Astrocyte (in vitro differentiated cells and primary cell): Measurements from ENCODE around the gene LARGE1. TPM values are rescaled to one million over a fixed set of nuclear protein-coding genes. Genes with fewer than 3 reads are reported as not detected.

ENCODE experiments used
- DNase-seq: peaks from one replicate; pipeline ENCODE4 v3.0.0-alpha.2; 2010; ENCODE audit warnings: low read depth
- FAIRE-seq: peaks from 2 replicates; lab custom pipeline; 2011; peaks lifted over from hg19 to GRCh38; lab: Jason Lieb, UNC
- H2AFZ ChIP-seq: 2 replicates; pipeline ENCODE4 v1.6.0; 2012; ENCODE audit warnings: low read depth, low read length, inconsistent platforms
- H3K27ac ChIP-seq: 2 replicates; pipeline ENCODE4 v1.5.1; 2011; ENCODE audit warnings: low read depth, low read length, inconsistent platforms
- H3K27me3 ChIP-seq: 2 replicates; pipeline ENCODE4 v1.6.0; 2011; ENCODE audit warnings: low read length, inconsistent platforms; ENCODE audit not compliant: insufficient read depth
- H3K36me3 ChIP-seq: 2 replicates; pipeline ENCODE4 v1.5.1; 2011; ENCODE audit warnings: low read length, inconsistent platforms; ENCODE audit not compliant: insufficient read depth
- H3K4me1 ChIP-seq: 2 replicates; pipeline ENCODE4 v1.5.1; 2011; ENCODE audit warnings: low read length, inconsistent platforms; ENCODE audit not compliant: insufficient read depth
- H3K4me2 ChIP-seq: 2 replicates; pipeline ENCODE4 v1.6.0; 2012; ENCODE audit warnings: low read length, inconsistent platforms
- H3K4me3 ChIP-seq: 2 replicates; pipeline ENCODE4 v1.5.1; 2011; ENCODE audit warnings: low read depth, mild to moderate bottlenecking, low read length, inconsistent platforms; ENCODE audit not compliant: insufficient read depth
- H3K79me2 ChIP-seq: 2 replicates; pipeline ENCODE4 v1.6.0; 2012; ENCODE audit warnings: mild to moderate bottlenecking, low read length, inconsistent platforms; ENCODE audit not compliant: insufficient read depth
- H3K9ac ChIP-seq: 2 replicates; pipeline ENCODE4 v1.6.0; 2012; ENCODE audit warnings: mild to moderate bottlenecking, low read length, inconsistent platforms
- H3K9me3 ChIP-seq: 2 replicates; pipeline ENCODE4 v1.5.1; 2012; ENCODE audit warnings: low read depth, mild to moderate bottlenecking, low read length, inconsistent platforms; ENCODE audit not compliant: insufficient read depth
- H4K20me1 ChIP-seq: 2 replicates; pipeline ENCODE4 v1.6.0; 2012; ENCODE audit warnings: low read length, inconsistent platforms; ENCODE audit not compliant: insufficient read depth
- H3K27ac Mint-ChIP-seq: one replicate; pipeline ENCODE4 v1.8.0; 2021; ENCODE audit warnings: mild to moderate bottlenecking, mixed read lengths; ENCODE audit not compliant: unreplicated experiment
- H3K27me3 Mint-ChIP-seq: one replicate; pipeline ENCODE4 v1.8.0; 2021; ENCODE audit warnings: low read depth, mixed read lengths; ENCODE audit not compliant: unreplicated experiment
- H3K36me3 Mint-ChIP-seq: one replicate; pipeline ENCODE4 v1.8.0; 2021; ENCODE audit warnings: low read depth, mixed read lengths; ENCODE audit not compliant: unreplicated experiment
- H3K4me1 Mint-ChIP-seq: one replicate; pipeline ENCODE4 v1.8.0; 2021; ENCODE audit warnings: low read depth, mixed read lengths; ENCODE audit not compliant: unreplicated experiment
- H3K4me3 Mint-ChIP-seq: one replicate; pipeline ENCODE4 v1.8.0; 2021; ENCODE audit warnings: mild to moderate bottlenecking, moderate library complexity, mixed read lengths; ENCODE audit not compliant: unreplicated experiment
- H3K9me3 Mint-ChIP-seq: one replicate; pipeline ENCODE4 v1.8.0; 2021; ENCODE audit warnings: mild to moderate bottlenecking, mixed read lengths; ENCODE audit not compliant: unreplicated experiment
- EZH2 ChIP-seq: IDR thresholded peaks from 2 replicates; pipeline ENCODE4 v1.6.1; 2012; ENCODE audit warnings: mild to moderate bottlenecking, low read length, inconsistent platforms; ENCODE audit not compliant: insufficient read depth
- total RNA-seq: library from RNA; stranded (reverse); gene quantifications from 2 replicates; pipeline ENCODE4 v1.2.1, GENCODE V29; 2021
- TF ChIP-seq, protein P1 (sequence below): IDR thresholded peaks from 2 replicates; pipeline ENCODE4 v1.5.1; 2011; ENCODE audit warnings: low read depth, mild to moderate bottlenecking, inconsistent platforms, low read length, moderate library complexity; ENCODE audit not compliant: insufficient read depth

Gene LARGE1
- total RNA-seq, 1 donor from 2014 or later = 92.6 TPM

DNA sequence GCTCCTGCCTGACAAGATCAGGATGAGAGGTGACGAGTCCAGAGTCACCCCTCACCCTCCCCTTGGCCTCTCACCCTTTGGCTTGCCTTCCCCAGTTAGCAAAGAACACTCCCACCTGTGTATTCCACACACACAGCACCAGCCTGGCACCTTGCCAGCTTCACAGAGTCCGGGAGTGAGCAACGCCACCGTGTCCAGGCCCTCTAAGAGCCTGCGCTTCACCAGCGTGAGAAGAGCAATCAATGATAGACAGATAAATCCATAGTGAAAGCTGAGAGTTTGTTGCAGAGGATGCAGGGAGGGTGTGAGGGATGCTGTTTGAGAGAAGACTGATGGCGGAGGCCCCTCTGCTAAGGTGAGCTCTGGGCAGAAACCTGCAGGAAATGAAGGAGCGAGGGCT is 404.5 kb downstream of the LARGE1 start:
- Histone ChIP-seq H3K9ac (no peak overlapping the region), H3K9me3 (no peaks in the 10 kb centered on the region), H3K4me2 (no peak overlapping the region), H3K79me2 (no peaks in the 10 kb centered on the region), H3K36me3 (no peaks in the 10 kb centered on the region), H4K20me1 (peaks cover 3% of the 10 kb centered on the region), H3K27ac (no peak overlapping the region), H3K27me3 (no peaks in the 10 kb centered on the region), H3K4me3 (no peak overlapping the region), H2AFZ (no peak overlapping the region), H3K4me1 (no peaks in the 10 kb centered on the region)
- no peak for TF ChIP-seq EZH2
- H3K36me3 Mint-ChIP-seq = peaks cover under 1% of the 10 kb centered on the region
- H3K4me1 Mint-ChIP-seq = peaks cover 11% of the 10 kb centered on the region
- DNase-seq (no peak), FAIRE-seq (no peak)
- H3K9me3 Mint-ChIP-seq = no peaks in the 10 kb centered on the region
- no peak overlapping the region for H3K4me3 Mint-ChIP-seq
- H3K27me3 Mint-ChIP-seq = no peaks in the 10 kb centered on the region
- H3K27ac Mint-ChIP-seq = no peak overlapping the region

DNA sequence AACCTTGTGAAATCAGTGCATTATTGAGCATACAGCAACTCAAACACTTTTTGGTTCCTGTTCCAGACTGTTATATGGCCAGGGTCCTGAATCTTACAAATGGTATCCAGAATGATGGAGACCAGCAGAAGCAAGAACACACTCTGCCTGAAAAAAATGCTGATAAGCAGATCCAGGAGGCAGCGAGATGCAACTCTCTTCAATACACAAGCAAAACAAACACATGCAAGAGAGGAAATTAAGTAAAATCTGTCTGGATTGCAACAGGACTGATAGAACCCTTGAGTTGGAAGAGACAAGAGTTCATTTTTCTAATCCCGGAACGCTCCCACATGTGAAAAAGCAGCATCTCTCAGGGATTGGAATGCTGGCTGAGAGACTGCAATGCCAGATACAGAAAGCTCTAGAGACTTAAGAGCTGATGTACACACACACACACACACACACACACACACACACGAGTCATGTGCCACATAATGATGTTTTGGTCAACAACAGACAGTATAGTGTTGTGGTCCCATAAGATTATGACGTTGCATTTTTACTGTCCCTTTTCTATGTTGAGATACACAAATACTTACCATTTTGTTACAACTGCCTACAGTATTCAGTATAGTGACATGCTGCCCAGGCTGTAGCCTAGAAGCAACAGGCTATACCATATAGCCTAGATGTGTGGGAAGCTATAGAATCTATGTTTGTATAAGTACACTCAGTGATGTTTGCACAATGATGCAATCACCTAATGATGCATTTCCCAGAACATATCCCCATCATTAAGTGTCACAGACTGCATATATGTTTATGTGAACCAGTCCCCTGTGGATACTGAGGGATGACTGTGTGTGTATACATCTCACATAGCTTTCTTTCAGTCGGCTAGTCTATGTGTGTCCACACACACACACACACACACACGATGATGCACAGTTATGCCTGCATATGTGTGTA is 406.6 kb downstream of the LARGE1 start:
- DNase-seq (peak; percentile 10), FAIRE-seq (no peak)
- H3K27me3 ChIP-seq = no peaks in the 10 kb centered on the region
- H3K4me3 ChIP-seq = no peak overlapping the region
- H3K79me2 ChIP-seq = no peaks in the 10 kb centered on the region
- H3K9ac ChIP-seq = no peak overlapping the region
- no peak overlapping the region for H3K4me2 ChIP-seq
- no peak overlapping the region for H3K27ac ChIP-seq
- H3K9me3 ChIP-seq = no peaks in the 10 kb centered on the region
- Mint-ChIP-seq H3K36me3 (no peaks in the 10 kb centered on the region), H3K27ac (no peak overlapping the region), H3K9me3 (no peaks in the 10 kb centered on the region), H3K27me3 (no peaks in the 10 kb centered on the region), H3K4me1 (peaks cover 9% of the 10 kb centered on the region), H3K4me3 (no peak overlapping the region)
- no peaks in the 10 kb centered on the region for H3K36me3 ChIP-seq
- TF ChIP-seq EZH2 = no peak
- TF ChIP-seq, protein P1, sequence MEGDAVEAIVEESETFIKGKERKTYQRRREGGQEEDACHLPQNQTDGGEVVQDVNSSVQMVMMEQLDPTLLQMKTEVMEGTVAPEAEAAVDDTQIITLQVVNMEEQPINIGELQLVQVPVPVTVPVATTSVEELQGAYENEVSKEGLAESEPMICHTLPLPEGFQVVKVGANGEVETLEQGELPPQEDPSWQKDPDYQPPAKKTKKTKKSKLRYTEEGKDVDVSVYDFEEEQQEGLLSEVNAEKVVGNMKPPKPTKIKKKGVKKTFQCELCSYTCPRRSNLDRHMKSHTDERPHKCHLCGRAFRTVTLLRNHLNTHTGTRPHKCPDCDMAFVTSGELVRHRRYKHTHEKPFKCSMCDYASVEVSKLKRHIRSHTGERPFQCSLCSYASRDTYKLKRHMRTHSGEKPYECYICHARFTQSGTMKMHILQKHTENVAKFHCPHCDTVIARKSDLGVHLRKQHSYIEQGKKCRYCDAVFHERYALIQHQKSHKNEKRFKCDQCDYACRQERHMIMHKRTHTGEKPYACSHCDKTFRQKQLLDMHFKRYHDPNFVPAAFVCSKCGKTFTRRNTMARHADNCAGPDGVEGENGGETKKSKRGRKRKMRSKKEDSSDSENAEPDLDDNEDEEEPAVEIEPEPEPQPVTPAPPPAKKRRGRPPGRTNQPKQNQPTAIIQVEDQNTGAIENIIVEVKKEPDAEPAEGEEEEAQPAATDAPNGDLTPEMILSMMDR = no peak
- H2AFZ ChIP-seq = peak overlapping the region; percentile 18
- no peaks in the 10 kb centered on the region for H3K4me1 ChIP-seq
- H4K20me1 ChIP-seq = no peaks in the 10 kb centered on the region

DNA sequence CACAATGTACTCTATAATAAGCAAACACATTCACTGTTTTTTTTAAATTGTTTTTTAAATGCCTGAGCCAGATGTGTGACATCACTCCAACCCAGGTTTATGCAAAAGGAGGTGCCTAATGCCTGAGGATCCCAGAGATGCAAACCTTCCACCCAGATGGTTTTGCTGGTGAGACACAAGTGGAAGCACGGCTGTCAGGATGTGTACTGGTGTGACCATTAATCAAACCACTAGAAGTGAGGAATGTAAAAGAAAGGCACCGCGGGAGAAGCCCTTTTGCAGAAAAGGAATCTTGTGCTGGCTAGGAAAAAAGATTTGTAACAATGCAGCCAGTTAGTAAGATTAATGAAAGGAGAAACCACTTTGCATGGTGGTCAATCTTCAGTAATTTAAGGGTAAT is 407.4 kb downstream of the LARGE1 start:
- H3K27ac Mint-ChIP-seq = no peak overlapping the region
- H3K79me2 ChIP-seq = no peaks in the 10 kb centered on the region
- no peak overlapping the region for H3K27ac ChIP-seq
- no peaks in the 10 kb centered on the region for H3K9me3 Mint-ChIP-seq
- no peak overlapping the region for H3K4me3 Mint-ChIP-seq
- H3K9me3 ChIP-seq = no peaks in the 10 kb centered on the region
- TF ChIP-seq, protein P1 = no peak
- TF ChIP-seq EZH2 = no peak
- no peak overlapping the region for H2AFZ ChIP-seq
- no peaks in the 10 kb centered on the region for H3K36me3 ChIP-seq
- H3K27me3 ChIP-seq = no peaks in the 10 kb centered on the region
- H3K27me3 Mint-ChIP-seq = no peaks in the 10 kb centered on the region
- H3K36me3 Mint-ChIP-seq = peaks cover 2% of the 10 kb centered on the region
- no peak overlapping the region for H3K4me2 ChIP-seq
- peaks cover 3% of the 10 kb centered on the region for H4K20me1 ChIP-seq
- no peak overlapping the region for H3K4me3 ChIP-seq
- no peak overlapping the region for H3K9ac ChIP-seq
- FAIRE-seq = no peak
- peak; percentile 75 for DNase-seq
- H3K4me1 ChIP-seq = no peaks in the 10 kb centered on the region
- peaks cover 9% of the 10 kb centered on the region for H3K4me1 Mint-ChIP-seq
